ENCODE results near the gene ZNF710. TPM values are rescaled to one million over a fixed set of nuclear protein-coding genes. Genes with fewer than 3 reads are reported as not detected.

ZNF710 gene
- polyA plus RNA-seq, 3 donors, result 14.2 to 22.6 (median 18.8) TPM

DNA sequence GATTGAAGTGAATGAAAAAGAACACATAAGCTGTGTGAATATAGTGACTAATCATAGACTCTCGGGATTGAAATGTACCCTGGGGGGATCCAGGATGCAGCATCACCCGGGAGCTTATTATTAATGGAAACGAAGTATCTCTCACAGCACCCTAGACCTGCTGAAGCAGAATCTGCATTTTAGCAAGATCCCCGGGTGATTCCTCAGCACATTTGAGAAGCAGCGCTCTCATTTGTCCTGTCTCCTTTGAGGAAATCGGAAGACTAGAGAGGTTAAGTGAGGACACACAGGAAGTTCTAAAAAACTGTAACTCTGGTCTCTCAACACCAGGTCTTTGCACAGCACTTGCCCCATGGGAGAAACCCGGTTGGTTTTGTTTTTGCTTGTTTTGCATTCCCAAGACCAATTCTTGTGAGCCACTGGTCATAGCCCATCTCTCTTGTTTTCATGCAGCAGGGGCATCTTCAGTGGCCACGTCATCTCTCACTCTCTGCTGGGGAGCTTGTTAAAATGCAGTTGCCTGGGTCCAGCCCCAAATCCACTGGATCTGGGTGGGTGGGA, 30.2 kb downstream of the ZNF710 start:
- DNase-seq (ENCODE audit: extremely low read depth in 1 of 11, low read depth in 9 of 11, low spot score in 4 of 11), result no peak

DNA sequence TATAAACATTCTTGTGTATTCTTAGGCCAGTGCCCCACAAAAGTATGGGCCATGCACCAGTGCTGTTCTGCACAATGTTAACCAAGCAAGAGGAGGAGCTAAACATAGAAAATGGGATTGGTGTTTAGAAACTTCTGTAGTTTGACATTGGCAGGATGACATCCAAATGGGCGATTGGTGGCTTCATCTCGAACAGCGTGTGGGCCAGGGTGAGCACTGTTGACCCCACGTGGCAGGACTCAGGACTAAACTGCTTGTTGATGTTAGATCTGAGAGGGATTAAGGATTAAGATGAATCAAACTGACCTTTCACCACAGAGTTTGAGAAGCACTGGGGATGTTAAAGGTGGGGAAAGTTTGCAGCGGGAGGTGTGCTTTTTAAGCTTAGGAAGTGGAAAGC, 31.9 kb downstream of the ZNF710 start:
- DNase-seq (ENCODE audit: extremely low read depth in 1 of 11, low read depth in 9 of 11, low spot score in 4 of 11), result no peak

DNA sequence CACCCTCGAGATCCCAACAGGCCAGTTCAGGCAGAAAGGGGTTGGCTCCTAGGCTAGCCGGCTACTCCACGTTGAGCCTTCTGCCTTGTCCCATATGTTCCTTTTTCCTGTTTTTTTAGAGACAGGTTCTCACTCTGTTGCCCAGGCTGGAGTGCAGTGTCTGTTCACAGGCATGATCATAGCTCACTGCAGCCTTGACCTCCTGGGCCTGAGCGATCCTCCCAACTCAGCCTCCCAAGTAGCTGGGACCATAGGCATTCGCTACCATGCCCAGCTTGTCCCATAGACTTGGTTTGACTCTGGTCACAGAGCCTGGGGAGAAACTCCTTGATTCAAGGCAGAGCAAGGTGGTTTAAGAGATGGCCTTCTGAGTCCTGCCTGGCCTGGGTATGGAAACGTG, 32.3 kb downstream of the ZNF710 start:
- DNase-seq (ENCODE audit: extremely low read depth in 1 of 11, low read depth in 9 of 11, low spot score in 4 of 11), result no peak

DNA sequence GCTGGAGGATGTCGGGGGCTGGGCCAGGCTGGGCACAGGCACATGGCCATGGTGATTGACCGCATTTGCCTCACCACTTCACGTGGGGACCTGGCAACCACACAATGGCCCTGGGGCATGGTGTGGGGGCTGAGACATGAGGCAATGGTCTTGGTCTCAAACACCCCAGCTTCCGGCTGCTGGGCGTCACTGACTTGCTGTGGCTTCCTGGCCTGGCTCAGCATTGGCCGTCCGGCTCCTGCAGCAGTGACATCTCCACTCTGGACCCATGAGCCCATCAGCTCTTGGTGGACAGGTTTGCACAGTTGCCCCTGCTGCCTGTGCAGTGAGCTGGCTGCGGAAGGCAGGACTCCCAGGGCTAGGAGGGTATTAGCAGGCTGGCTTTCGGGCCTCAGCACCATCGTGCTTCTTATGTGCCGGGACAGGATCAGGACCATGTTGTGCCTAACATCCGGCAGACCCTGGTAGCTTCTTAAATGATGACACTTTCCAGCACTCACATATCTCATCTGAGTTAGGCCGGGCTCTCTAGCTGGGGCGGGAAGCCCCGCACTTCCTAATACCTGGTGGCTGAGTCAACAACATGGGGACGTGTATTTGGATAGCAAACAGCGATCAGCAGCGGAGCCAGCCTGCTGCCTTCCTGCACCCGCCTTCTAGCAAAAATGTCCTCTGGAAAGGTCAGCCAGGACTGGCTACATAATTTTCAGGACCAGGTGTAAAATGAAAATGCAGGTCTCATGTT, 34.1 kb downstream of the ZNF710 start:
- DNase-seq (ENCODE audit: extremely low read depth in 1 of 11, low read depth in 9 of 11, low spot score in 4 of 11), result no peak

DNA sequence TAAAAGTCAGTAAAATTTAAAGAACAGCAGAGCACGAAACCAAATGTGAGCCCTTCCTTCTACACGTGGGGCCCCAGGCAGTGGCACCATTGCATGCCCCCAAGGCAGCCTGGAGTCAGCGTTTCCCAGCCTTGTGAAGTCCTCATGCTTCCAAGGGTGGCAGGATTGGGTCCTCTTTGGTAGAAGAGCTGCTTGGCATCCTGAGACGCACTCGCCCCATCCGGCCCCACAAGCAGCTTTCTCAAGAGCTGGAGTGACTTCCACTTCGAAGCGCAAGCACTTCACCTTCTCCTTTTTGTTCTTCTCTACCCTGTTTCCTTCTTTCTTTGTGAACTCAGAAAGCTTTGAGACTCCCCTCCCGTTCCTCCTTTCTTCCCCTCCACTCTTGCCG, 34.7 kb downstream of the ZNF710 start:
- DNase-seq (ENCODE audit: extremely low read depth in 1 of 11, low read depth in 9 of 11, low spot score in 4 of 11), result no peak

DNA sequence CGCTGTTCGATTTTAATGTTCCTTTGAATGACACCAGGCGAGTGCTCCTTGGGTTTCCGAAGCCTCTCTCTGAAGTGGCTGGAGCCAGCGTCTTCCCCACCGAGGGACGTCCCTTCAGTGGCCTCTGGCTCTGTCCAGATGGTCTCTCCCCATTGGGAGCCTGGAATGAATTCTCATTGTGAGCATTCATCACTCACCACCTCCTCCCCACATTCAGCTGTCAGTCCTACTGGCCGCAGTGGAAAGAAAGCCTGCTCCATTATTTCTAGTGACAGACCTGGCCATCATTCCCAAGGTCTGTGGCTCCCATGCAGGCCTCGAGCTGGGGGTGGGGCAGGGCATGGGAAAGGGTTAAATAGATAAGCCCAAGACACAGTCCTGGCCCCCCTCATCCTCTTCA, 35.2 kb downstream of the ZNF710 start:
- no peak for DNase-seq (ENCODE audit: extremely low read depth in 1 of 11, low read depth in 9 of 11, low spot score in 4 of 11)

DNA sequence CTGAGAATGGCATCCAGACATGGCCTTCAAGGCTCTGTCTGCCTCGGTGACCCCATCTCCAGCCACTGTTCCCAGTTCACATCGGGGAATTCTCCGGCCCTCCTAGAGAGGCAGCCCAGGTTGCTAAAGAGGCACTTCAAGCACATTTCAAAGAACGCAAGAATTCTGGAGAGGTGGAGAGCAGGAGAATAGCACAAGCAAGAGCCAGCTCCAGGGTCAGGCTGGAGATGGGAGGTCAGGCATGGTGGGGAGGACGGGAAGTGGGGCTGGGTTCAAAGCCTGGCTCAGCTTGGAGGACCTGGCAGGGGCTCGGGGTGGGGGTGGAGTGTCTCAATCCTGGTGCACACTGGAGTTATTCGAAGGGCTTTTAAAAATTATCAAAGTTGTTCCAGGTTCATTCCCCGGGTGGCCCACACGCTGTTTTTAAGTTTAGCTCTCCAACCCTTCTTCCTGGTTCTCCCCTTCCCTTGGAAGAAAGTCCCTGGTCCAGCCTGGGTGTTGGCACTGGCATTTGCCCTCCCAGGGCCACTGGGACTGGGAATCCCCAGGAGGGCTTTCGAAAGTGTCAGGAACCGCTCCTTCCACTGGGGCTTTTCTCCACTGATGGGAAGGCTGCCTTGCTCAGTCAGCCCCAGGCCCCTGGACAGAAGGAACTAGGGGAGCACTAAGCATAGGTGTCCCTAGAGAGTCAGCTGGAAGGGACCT, 35.8 kb downstream of the ZNF710 start:
- DNase-seq (ENCODE audit: extremely low read depth in 1 of 11, low read depth in 9 of 11, low spot score in 4 of 11), result no peak

DNA sequence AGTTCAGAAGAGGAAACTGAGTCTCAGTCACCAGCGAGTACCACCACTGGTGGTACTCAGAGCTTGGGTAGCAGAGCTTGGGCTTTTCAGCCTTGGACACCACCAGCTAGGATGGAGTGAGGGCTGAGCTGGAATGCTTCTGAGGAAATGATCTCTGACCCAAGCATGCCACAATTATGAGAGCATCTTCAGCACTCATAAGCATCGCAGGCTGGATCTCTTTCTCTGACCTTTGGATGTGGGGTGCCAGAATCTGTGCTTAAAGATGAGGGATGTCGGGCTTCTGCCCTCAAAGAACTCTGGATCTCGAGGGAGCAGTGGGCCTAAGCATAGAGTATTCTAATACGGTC, 36.4 kb downstream of the ZNF710 start:
- DNase-seq (ENCODE audit: extremely low read depth in 1 of 11, low read depth in 9 of 11, low spot score in 4 of 11), result no peak

DNA sequence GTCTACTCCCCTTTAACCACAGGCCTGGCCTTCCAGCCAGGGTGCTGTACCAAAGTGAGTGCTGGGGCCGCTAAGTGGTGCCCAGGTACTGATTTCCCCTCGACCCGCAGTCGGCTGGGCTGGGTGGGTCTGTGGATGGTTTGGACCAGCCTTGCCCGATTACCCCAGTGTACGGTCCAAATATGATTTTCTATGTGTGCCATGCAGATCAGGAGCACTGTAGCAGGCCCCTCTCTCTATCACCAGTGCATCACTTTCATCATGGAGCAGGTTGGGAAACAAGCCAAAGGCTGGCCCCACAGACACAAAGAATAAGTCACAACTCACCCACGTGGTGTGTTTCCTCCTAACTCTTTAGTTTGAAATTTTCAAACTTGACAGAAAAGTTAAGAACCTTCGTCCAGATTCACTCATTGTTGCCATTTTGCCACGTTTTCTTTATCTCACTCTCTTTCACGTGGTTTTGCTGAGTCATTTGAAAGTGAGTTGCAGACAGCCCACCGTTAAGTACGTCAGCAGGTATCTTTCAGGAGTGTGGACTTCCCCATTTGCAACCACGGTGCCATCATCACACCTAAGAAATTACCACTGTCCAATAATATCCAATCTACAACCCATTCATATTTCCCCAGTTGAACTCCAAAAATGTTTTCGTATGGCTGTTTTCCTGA, 37.0 kb downstream of the ZNF710 start:
- DNase-seq (ENCODE audit: extremely low read depth in 1 of 11, low read depth in 9 of 11, low spot score in 4 of 11), result no peak

DNA sequence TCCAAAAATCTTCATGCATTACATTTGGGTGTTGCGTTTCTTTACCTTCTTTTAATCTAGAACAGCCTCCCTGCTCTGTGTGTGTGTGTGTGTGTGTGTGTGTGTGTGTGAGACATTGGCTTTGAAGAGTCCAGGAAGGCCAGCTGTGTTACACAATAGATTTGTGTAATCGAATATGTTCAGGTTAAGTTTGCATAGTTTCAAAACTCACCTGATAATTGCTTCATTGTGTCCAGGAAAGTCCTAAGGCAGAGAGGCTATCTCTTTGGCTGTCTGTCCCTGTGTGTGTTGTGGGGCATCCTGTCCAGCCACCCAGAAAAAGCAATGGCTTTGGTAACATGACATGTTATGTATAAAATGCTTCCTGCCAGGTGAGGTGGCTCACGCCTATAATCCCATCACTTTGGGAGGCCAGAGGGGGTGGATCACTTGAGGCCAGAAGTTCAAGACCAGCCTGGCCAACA, 37.5 kb downstream of the ZNF710 start:
- DNase-seq (ENCODE audit: extremely low read depth in 1 of 11, low read depth in 9 of 11, low spot score in 4 of 11), result no peak

DNA sequence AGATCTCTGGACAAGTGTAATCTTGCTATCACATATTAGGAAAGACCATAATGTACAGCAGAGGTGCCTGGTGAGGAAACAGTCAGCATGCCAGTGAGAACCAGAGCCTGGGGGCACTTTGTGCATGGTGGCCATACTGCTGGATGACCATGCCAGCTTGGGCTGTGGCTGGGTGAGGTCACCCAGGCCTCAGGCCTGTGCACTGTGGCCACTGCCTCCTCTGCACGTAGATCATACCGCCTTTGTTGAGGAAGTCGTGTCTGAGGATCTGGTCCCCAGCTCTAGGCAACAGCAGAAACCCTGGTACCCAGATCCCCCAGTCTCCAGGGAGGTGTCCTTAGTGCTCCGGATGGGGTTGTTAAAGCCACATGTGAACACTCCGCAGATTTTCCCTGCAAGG, 38.9 kb downstream of the ZNF710 start:
- DNase-seq (ENCODE audit: extremely low read depth in 1 of 11, low read depth in 9 of 11, low spot score in 4 of 11), result no peak

DNA sequence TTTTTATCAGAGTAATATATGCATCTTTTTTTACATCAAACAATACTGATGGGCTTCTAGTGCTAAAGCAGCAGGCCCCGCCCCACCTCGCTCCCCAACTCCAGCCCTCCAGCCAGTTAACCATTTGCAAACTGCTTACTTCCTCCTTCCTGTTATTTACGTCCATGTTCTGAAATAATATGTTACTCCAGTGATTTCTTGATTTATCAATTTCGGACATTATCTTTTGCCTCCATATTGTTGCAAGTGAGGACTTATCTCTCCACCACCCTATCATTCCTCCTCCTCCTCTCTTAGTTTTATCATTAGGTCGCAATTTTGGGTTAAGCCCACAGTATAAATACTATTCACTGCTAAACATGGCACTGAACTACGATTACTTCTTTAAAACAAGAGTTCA, 39.5 kb downstream of the ZNF710 start:
- no peak for DNase-seq (ENCODE audit: extremely low read depth in 1 of 11, low read depth in 9 of 11, low spot score in 4 of 11)

DNA sequence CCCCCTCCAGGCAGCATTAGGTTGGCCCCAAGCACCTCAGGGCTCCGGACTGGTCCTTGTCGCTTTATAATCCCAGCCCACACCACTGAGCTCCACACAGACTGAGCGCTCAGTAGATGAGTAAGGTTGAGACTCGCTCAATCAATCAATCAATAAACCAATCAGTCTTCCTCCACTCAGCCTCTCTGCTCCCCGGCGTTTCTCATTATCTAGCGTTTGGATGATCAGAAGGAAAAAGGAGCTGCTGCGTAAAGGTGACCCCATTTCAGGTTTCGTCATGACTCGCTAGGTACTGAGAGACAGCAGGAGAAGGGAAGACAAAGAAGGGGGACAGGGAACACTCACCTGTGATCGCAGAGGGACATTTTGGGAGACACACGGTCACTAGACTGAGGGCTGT, 41.2 kb downstream of the ZNF710 start:
- DNase-seq (ENCODE audit: extremely low read depth in 1 of 11, low read depth in 9 of 11, low spot score in 4 of 11), result no peak

DNA sequence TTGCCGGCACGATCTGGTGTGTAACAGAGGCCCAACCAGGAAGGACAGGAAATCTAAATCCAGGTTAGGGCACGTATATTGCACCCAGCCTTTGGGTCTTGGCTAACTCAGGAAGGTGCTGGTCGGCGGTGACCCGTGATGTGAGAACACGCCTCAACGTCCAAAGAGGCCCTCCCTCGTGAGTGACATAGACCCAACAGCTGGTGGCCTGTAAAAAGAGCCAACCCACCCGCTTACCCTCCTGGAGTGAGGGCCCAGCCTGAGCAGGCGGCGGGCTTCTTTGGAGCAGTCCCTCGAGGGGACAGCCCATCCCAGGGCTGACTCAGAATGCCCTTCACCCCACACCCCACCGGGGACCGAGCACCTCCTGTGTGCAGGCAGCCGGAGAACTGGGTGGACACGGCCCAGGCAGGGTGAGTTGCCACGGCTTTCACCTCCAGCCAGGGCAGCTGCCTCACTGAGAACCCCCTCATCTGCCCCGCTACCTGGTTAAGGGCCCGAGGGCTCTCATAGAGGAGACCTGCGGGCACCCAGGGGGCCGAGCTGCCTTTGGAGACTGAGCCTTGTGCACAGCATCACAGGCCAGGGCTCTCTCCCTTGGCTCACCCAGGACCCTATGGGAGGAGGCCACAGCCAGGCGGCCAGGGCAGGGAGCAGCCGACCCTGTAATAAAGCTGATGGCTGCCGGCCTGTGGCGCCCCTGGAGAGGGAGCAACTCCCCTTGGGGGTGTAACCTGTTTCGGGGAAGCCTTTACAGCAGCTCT, 41.8 kb downstream of the ZNF710 start:
- DNase-seq (ENCODE audit: extremely low read depth in 1 of 11, low read depth in 9 of 11, low spot score in 4 of 11), result no peak

DNA sequence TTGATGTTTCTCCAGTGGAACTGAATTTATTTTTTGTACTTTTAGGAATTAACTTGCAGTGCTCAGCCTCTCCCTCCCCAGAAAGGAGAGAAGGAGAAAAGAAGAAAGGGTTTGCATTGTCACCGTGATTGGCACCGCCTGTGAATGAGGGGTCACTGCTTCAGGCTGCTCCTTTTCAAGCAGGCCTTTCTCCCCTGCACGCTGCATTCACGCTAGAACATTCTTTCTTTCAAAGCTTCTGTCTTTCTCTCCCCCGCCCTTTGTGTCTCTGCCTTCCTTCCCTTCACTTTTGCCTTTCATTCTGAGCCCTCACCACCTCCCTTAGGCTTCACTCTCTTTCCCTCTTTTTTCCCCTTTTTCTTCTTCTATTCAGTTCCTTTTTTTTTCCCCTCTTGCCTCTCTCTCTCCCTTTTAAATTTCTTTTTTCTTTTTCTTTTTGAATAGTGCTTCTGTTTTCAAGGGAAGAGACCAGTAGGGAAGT, 42.4 kb downstream of the ZNF710 start:
- DNase-seq (ENCODE audit: extremely low read depth in 1 of 11, low read depth in 9 of 11, low spot score in 4 of 11), result no peak

DNA sequence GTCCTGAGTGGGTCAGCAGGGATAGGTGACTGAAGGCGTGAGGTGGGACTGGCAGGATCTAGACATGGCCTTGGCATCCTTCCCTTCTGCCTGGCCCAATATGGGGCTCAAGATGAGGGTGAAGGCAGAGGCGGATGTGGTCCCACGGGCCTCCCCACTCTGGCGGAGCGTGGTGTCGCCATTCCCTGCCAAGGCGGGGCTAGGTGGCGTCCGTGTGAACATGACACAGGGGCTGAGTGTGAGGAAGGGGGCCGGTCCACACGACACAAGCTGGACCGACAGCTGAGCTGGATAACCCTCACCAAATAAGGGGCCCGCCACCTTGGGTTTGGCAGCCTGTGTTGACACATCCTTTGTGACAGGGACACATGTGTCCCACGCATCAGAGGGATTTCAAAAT, 43.1 kb downstream of the ZNF710 start:
- DNase-seq (ENCODE audit: extremely low read depth in 1 of 11, low read depth in 9 of 11, low spot score in 4 of 11), result no peak

DNA sequence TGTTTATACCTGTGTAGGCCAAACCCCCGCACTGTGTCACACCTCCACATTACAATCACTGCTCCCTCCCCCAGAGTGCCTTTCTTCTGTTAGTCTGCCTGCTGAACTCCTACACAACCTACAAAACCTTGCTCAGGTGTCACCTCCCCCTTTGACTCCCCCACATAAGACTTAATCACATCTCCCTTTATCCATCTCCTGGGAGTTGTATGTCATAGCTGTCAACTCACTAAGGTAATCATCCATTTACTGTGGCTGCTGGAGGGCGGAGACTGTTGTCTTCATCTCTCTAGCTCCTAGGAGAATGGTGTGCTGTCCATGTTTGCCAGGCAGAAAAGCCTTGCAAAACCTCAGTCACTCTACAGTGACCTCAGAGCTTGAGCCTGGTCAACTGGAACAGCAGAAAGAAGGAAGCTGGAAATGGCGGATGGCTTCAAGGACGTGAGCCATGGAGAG, 43.8 kb downstream of the ZNF710 start:
- no peak for DNase-seq (ENCODE audit: extremely low read depth in 1 of 11, low read depth in 9 of 11, low spot score in 4 of 11)

DNA sequence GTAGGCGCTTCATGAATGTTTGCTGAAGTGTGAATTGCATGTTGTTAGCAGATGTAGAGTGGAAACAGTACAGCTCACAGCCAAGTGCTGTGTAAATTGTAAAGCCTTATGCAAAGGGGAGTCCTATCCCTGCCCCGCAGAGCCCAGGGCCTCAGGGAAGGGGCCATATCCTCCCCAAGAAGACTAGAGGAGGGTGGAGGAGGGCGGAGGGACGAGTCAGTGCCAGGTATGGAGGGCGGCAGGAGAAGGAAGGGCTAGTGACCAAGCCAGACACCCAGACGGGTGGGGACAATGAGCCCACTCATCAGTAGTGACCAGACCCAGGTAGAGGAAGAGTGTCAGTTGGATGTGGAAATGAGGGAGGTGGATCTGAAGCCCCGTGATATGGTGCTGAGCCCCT, 45.2 kb downstream of the ZNF710 start:
- no peak for DNase-seq (ENCODE audit: extremely low read depth in 1 of 11, low read depth in 9 of 11, low spot score in 4 of 11)

DNA sequence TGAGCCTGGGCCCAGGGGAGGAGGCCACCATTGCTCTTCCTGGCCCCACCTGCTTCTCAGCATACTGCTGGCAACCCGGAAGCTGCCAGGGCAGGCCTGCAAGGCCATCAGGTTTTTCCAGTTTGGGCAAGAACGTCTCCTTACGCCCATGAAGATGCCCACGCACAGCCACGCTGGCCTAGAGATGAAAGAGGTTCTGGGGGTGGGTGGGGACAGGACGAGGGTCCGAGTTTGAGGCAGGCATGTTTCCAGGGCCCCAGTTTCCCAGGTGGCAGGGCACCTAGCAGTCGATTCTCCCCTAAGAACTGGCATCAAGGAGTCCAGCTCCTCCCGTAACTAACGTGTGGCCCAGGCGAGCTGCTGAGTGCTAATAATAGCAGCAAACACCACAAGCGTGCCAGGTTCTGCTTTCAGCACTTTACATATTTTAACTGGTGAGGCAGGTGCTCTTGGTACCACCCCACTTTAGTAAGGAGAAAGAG, 45.8 kb downstream of the ZNF710 start:
- DNase-seq (ENCODE audit: extremely low read depth in 1 of 11, low read depth in 9 of 11, low spot score in 4 of 11), result no peak

All from renal cortex interstitium (tissue), 11 donors.